Transverse colon (tissue), 4 donors: ENCODE results near the gene DMD. TPM values are rescaled to one million over a fixed set of nuclear protein-coding genes. Genes with fewer than 3 reads are reported as not detected.

Source experiments
- DNase-seq: peaks from one replicate; pipeline ENCODE4 v3.0.0-alpha.2; 2019
- H3K27ac ChIP-seq, 4 donors: fragments of 200-600 bp; sonication (generic); 2 replicates each; pipeline ENCODE4 v1.5.1; 2016 to 2018; ENCODE audit warnings: inconsistent platforms in 4 of 4
- H3K27me3 ChIP-seq: fragments of 200-600 bp; sonication (generic); 2 replicates; pipeline ENCODE4 v1.5.1; 2017; ENCODE audit warnings: inconsistent platforms
- H3K36me3 ChIP-seq, 4 donors: fragments of 200-600 bp; sonication (generic); 2 replicates each; pipeline ENCODE4 v1.5.1; 2017 to 2019; ENCODE audit warnings: inconsistent platforms in 4 of 4
- H3K4me1 ChIP-seq, 4 donors: fragments of 200-600 bp; sonication (generic); 2 replicates each; pipeline ENCODE4 v1.5.1; 2017 to 2020; ENCODE audit warnings: inconsistent platforms in 4 of 4
- H3K4me3 ChIP-seq, 4 donors: fragments of 200-600 bp; sonication (generic); 1 replicate in 1 of 4; 2 replicates in 3 of 4; pipeline versions ENCODE4 v1.5.1 to v1.6.1; 2017 to 2019; ENCODE audit warnings: inconsistent platforms in 4 of 4
- H3K9me3 ChIP-seq, 2 donors: fragments of 200-600 bp; sonication (generic); 2 replicates each; pipeline ENCODE4 v1.5.1; 2017 to 2019; ENCODE audit warnings: inconsistent platforms in 2 of 2
- EP300 ChIP-seq: sonication (generic); formaldehyde crosslinking; IDR thresholded peaks from one replicate; pipeline ENCODE4 v1.6.1; 2017; ENCODE audit warnings: antibody characterized with exemption, low read depth
- POLR2A ChIP-seq: fragments of 450-650 bp; IDR thresholded peaks from one replicate; pipeline ENCODE4 v1.6.1; 2016; ENCODE audit warnings: antibody characterized with exemption, mild to moderate bottlenecking, moderate library complexity
- POLR2AphosphoS5 ChIP-seq, 3 donors: sonication (generic); formaldehyde crosslinking; IDR thresholded peaks; one replicate each; pipeline ENCODE4 v1.6.1; 2016; ENCODE audit warnings: antibody characterized with exemption in 3 of 3
- WGBS, 2 donors: methylation state at CpG; one replicate each; pipeline ENCODE4 v1.1.5; 2018; ENCODE audit warnings: low coverage in 1 of 2; 5-methylcytosine and 5-hydroxymethylcytosine counted together
- in situ Hi-C, 4 donors: fragments of 200-750 bp; cut with MboI; loops; one replicate each; pipeline versions ENCODE4 v1.15.0 to v1.15.1; 2017; ENCODE audit warnings: low sequenced_read_pairs in 3 of 4, low pct_ligation_motif_present in 1 of 4, low pct_unique_long_range_greater_than_20kb in 1 of 4
- intact Hi-C: fragments of 100-400 bp; cut with DNase I; formaldehyde crosslinking; loops from one replicate; pipeline ENCODE4 v1.15.1; 2023; ENCODE audit warnings: low total_unique reads
- total RNA-seq, 4 donors: library from RNA; depleted of rRNA; stranded (reverse); fragments of >200 nt; gene quantifications; one replicate each; pipeline ENCODE4 v1.1.0, GENCODE V29; 2016
- TF ChIP-seq, protein P1 (sequence below), 5 experiments: fragments of 200-600 bp in 3 of 5; fragments of 450-650 bp in 2 of 5; sonication (generic) in 3 of 5; IDR thresholded peaks; 1 replicate in 2 of 5; 2 replicates in 3 of 5; pipeline ENCODE4 v1.5.1; 2016 to 2017; ENCODE audit warnings: antibody characterized with exemption in 5 of 5, inconsistent platforms in 3 of 5, mild to moderate bottlenecking in 2 of 5, moderate library complexity in 1 of 5

Gene DMD
- total RNA-seq, 4 donors from 2014 or later, result 20.9 to 44.6 (median 32.5) TPM

DNA sequence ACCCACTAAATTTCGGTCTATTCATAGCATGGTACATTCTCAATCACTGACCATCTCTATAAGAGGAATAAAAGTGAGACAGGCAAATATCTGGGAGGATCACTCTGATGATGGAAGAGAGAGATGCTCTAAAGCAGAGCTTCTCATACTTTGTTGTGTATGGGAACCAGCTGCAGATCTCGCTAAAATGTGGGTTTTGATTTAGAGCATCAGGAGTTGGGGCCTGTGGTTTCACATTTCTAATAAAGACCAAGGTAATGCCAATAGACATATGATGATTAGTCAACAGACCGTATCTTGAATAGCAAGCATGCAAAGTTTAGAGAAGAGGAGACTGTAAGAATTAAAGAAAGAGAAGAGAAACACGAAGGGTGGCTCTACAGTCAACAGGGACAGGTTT lies 2032.1 kb downstream of the DMD start:
- Histone ChIP-seq H3K4me1 (no peaks in the 10 kb centered on the region), H3K9me3 (no peaks in the 10 kb centered on the region), H3K27ac (no peak overlapping the region), H3K4me3 (no peak overlapping the region), H3K36me3 (no peaks in the 10 kb centered on the region), H3K27me3 (no peaks in the 10 kb centered on the region)
- in situ Hi-C loops, result no loop called here
- TF ChIP-seq POLR2A, result no peak
- TF ChIP-seq, protein P1, sequence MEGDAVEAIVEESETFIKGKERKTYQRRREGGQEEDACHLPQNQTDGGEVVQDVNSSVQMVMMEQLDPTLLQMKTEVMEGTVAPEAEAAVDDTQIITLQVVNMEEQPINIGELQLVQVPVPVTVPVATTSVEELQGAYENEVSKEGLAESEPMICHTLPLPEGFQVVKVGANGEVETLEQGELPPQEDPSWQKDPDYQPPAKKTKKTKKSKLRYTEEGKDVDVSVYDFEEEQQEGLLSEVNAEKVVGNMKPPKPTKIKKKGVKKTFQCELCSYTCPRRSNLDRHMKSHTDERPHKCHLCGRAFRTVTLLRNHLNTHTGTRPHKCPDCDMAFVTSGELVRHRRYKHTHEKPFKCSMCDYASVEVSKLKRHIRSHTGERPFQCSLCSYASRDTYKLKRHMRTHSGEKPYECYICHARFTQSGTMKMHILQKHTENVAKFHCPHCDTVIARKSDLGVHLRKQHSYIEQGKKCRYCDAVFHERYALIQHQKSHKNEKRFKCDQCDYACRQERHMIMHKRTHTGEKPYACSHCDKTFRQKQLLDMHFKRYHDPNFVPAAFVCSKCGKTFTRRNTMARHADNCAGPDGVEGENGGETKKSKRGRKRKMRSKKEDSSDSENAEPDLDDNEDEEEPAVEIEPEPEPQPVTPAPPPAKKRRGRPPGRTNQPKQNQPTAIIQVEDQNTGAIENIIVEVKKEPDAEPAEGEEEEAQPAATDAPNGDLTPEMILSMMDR (IDR thresholded peaks at IDR 0.05), result no peak
- TF ChIP-seq POLR2AphosphoS5 (IDR thresholded peaks at IDR 0.05), result no peak
- no peak for TF ChIP-seq EP300
- no peak for DNase-seq
- intact Hi-C loops, result no loop called here
- 75 to 96% methylated on average over 4 of the region's 4 CpGs for WGBS, 2 donors

DNA sequence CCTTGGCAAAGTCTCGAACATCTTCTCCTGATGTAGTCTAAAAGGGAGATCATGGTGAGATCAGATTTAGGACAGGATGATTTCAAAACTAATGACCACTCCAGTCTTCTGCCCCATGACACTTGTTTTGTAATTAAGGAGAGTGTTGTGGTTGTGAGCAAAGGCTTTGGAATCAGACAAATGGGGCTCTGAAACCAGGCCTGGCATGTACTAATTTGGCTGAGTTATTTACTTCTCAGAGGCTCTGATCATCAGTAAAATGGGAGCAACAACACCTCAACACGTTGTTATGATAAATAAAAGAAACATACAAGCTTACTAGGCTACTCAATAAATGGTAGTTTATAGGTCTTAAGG lies 2032.6 kb downstream of the DMD start:
- H3K27me3 ChIP-seq, result no peaks in the 10 kb centered on the region
- in situ Hi-C loops, result no loop called here

DNA sequence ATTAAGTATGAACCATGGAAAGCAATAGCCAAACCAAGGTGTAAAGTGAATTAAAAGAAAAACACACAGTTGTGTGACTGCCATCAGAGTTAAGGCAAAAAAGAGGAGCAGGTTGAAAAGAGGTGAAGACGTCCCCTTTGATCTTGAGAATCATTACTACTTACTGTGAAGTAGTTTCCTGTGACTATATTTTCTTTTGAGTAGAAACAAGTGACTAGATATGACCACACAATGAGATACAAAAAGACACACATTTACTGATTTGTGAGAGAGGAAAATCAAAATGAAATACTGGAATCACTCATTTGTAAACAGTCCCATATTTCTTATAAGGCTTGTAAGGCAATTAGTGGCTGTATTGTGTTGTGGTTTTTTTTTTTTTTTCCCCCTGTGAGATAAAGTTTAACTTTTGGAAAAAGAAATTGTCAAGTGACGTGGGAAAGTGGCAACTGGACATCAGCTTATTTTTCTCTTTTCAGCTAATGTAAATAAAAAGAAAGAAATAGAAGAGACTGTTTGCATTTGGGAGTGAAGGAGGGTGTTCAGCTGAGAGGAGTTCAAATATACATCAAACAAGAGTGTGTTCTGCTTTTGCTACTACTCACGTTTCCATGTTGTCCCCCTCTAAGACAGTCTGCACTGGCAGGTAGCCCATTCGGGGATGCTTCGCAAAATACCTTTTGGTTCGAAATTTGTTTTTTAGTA lies 2033.1 kb downstream of the DMD start:
- in situ Hi-C loops (no loop called here), intact Hi-C loops (no loop called here)
- Histone ChIP-seq H3K9me3 (no peaks in the 10 kb centered on the region), H3K36me3 (no peaks in the 10 kb centered on the region), H3K4me3 (no peak overlapping the region), H3K27me3 (no peaks in the 10 kb centered on the region), H3K4me1 (no peaks in the 10 kb centered on the region), H3K27ac (no peak overlapping the region)
- 71 to 78% methylated on average over 2 to 6 of the region's 6 CpGs for WGBS, 2 donors
- TF ChIP-seq EP300, result no peak
- TF ChIP-seq POLR2A, result no peak
- TF ChIP-seq, protein P1 (IDR thresholded peaks at IDR 0.05), result no peak
- no peak for DNase-seq

More for the DNA sequence above, 2032.6 kb downstream of the DMD start:
- DNase-seq, result no peak
- Histone ChIP-seq H3K36me3 (no peaks in the 10 kb centered on the region), H3K27ac (no peak overlapping the region), H3K4me1 (no peaks in the 10 kb centered on the region), H3K4me3 (no peak overlapping the region), H3K9me3 (no peaks in the 10 kb centered on the region)
- intact Hi-C loops, result no loop called here
- 71 to 76% methylated on average over 2 of the region's 2 CpGs for WGBS, 2 donors
- TF ChIP-seq POLR2AphosphoS5 (IDR thresholded peaks at IDR 0.05), result no peak
- TF ChIP-seq EP300, result no peak
- TF ChIP-seq POLR2A, result no peak
- TF ChIP-seq, protein P1 (IDR thresholded peaks at IDR 0.05), result no peak

DNA sequence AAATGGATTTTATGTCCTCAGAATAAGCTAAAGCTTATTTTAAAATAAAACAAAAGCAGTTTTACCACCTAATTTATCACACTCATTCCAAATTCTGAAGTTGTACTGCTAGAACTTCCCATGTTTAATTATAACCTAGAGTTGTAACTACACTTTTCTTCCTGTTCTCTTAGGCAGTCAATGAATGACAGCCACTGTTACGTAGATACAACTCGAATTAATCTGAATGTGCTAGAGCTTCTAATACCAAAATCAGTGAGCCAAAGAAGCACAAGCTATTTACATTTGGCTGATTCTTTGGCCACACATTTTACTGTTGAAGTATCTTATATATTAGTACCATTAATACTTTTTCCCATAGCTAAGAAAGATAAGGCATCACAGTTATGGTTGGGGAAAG lies 2040.6 kb downstream of the DMD start:
- H3K27me3 ChIP-seq, result no peaks in the 10 kb centered on the region
- in situ Hi-C loops (no loop called here), intact Hi-C loops (no loop called here)
- DNase-seq, result no peak
- H3K4me1 ChIP-seq, result no peaks in the 10 kb centered on the region
- H3K27ac ChIP-seq, result no peak overlapping the region
- WGBS, 2 donors, result 74 to 100% methylated on average over 2 of the region's 2 CpGs
- H3K36me3 ChIP-seq, result no peaks in the 10 kb centered on the region
- no peak overlapping the region for H3K4me3 ChIP-seq
- H3K9me3 ChIP-seq, result no peaks in the 10 kb centered on the region
- no peak for TF ChIP-seq POLR2A
- TF ChIP-seq POLR2AphosphoS5 (IDR thresholded peaks at IDR 0.05), result no peak
- no peak for TF ChIP-seq EP300
- TF ChIP-seq, protein P1 (IDR thresholded peaks at IDR 0.05), result no peak
